ENCODE measurements around the gene CDIP1. TPM values are rescaled to one million over a fixed set of nuclear protein-coding genes. Genes with fewer than 3 reads are reported as not detected.

CDIP1 gene
- total and polyA plus RNA-seq, 2 experiments from 2014 or later: 22.0 to 33.3 TPM

DNA sequence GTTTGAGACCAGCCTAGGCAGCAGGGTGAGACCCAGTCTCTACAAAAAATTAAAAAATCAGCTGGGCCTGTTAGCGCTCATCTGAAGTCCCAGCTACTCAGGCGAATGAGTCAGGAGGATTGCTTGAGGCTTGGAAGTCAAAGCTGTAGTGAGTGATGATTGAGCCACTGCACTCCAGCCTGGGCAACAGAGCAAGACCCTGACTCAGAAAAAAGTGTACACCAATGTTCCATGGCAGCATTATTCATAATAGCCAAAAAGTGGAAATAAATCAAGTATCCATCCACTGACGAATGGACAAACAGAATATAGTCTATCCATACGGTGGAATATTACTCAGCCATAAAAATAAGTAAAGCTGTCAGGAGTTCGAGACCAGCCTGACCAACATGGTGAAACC, 66.7 kb downstream of the CDIP1 start:
- no peak overlapping the region for H3K27ac ChIP-seq
- TF ChIP-seq EZH2 (IDR thresholded peaks at IDR 0.05; ENCODE audit: borderline replicate concordance) (no peak), EZH2phosphoT487 (IDR thresholded peaks at IDR 0.05; ENCODE audit: low read depth, severe bottlenecking, unreplicated experiment) (no peak)
- TF ChIP-seq, protein P1, sequence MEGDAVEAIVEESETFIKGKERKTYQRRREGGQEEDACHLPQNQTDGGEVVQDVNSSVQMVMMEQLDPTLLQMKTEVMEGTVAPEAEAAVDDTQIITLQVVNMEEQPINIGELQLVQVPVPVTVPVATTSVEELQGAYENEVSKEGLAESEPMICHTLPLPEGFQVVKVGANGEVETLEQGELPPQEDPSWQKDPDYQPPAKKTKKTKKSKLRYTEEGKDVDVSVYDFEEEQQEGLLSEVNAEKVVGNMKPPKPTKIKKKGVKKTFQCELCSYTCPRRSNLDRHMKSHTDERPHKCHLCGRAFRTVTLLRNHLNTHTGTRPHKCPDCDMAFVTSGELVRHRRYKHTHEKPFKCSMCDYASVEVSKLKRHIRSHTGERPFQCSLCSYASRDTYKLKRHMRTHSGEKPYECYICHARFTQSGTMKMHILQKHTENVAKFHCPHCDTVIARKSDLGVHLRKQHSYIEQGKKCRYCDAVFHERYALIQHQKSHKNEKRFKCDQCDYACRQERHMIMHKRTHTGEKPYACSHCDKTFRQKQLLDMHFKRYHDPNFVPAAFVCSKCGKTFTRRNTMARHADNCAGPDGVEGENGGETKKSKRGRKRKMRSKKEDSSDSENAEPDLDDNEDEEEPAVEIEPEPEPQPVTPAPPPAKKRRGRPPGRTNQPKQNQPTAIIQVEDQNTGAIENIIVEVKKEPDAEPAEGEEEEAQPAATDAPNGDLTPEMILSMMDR (IDR thresholded peaks at IDR 0.05; ENCODE audit: poor library complexity): no peak

DNA sequence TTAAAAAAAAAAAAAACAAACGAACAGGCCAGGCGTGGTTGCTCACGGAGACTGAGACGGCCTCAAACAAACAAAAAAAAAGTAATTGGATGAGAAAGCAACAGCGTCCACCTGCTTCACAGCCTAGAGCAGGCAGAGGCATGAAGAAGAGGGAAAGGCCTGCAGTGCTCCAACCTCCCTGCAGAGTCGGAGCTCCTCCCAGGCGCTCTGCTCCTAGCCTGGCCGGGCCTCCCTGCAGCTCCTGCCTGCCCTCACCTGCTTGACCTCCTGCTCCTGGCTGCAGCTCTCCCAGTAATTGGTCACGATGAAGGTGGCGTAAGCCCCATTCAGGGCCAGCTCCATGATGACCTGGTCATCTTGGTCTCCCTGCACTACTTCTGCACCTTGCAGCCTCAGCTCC, 69.6 kb downstream of the CDIP1 start:
- WGBS (ENCODE audit: low lambda C conversion rate, missing lambda C conversion rate): 95% methylated on average over 10 of the region's 10 CpGs
- no peaks in the 10 kb centered on the region for H3K9me2 ChIP-seq (replicated peaks; ENCODE audit: insufficient read depth)

More for the DNA sequence above, 66.7 kb downstream of the CDIP1 start:
- no peaks in the 10 kb centered on the region for H3K4me1 ChIP-seq (ENCODE audit: insufficient read depth)
- 97% methylated on average over 5 of the region's 5 CpGs for WGBS (ENCODE audit: low lambda C conversion rate, missing lambda C conversion rate)
- no peaks in the 10 kb centered on the region for H3K36me3 ChIP-seq (replicated peaks; ENCODE audit: insufficient read depth, low read depth)
- no peaks in the 10 kb centered on the region for H3K9me2 ChIP-seq (replicated peaks; ENCODE audit: insufficient read depth)
- no peaks in the 10 kb centered on the region for H4K20me1 ChIP-seq (ENCODE audit: insufficient read depth, poor library complexity, severe bottlenecking)
- no peak overlapping the region for H3K4me3 ChIP-seq
- no peaks in the 10 kb centered on the region for H3K27me3 ChIP-seq
- no peak overlapping the region for H2AFZ ChIP-seq
- H3K4me2 ChIP-seq: no peak overlapping the region
- DNase-seq (ENCODE audit: low spot score): no peak
- H3K79me2 ChIP-seq: peaks cover 15% of the 10 kb centered on the region
- H3K9me3 ChIP-seq (ENCODE audit: low read depth): no peaks in the 10 kb centered on the region

DNA sequence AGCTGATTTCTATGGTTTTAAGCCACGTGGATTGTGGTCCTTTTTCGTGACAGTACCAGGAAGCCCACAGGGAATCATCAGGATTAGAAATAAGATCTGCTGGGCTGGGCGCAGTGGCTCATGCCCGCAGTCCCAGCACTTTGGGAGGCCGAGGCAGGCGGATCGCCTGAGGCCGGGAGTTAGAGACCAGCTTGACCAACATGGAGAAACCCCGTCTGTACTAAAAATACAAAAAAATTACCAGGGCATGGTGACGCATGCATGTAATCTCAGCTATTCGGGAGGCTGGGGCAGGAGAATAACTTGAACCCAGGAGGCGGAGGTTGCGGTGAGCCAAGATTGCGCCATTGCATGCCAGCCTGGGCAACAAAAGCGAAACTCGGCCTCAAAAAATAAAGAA, 70.7 kb downstream of the CDIP1 start:
- H4K20me1 ChIP-seq (ENCODE audit: insufficient read depth, poor library complexity, severe bottlenecking): no peaks in the 10 kb centered on the region
- TF ChIP-seq EZH2phosphoT487 (IDR thresholded peaks at IDR 0.05; ENCODE audit: low read depth, severe bottlenecking, unreplicated experiment) (no peak), EZH2 (IDR thresholded peaks at IDR 0.05; ENCODE audit: borderline replicate concordance) (no peak)
- TF ChIP-seq, protein P1 (IDR thresholded peaks at IDR 0.05; ENCODE audit: poor library complexity): no peak
- DNase-seq (ENCODE audit: low spot score): no peak
- H3K27ac ChIP-seq: no peak overlapping the region
- H3K4me2 ChIP-seq: no peak overlapping the region
- no peaks in the 10 kb centered on the region for H3K4me1 ChIP-seq (ENCODE audit: insufficient read depth)
- H3K36me3 ChIP-seq (replicated peaks; ENCODE audit: insufficient read depth, low read depth): no peaks in the 10 kb centered on the region
- 97% methylated on average over 16 of the region's 16 CpGs for WGBS (ENCODE audit: low lambda C conversion rate, missing lambda C conversion rate)
- H3K9me3 ChIP-seq (ENCODE audit: low read depth): no peaks in the 10 kb centered on the region
- no peak overlapping the region for H2AFZ ChIP-seq
- no peak overlapping the region for H3K4me3 ChIP-seq
- no peaks in the 10 kb centered on the region for H3K79me2 ChIP-seq
- H3K9me2 ChIP-seq (replicated peaks; ENCODE audit: insufficient read depth): no peaks in the 10 kb centered on the region
- H3K27me3 ChIP-seq: no peaks in the 10 kb centered on the region

More for the DNA sequence above, 69.6 kb downstream of the CDIP1 start:
- H3K4me1 ChIP-seq (ENCODE audit: insufficient read depth): no peaks in the 10 kb centered on the region
- TF ChIP-seq EZH2phosphoT487 (IDR thresholded peaks at IDR 0.05; ENCODE audit: low read depth, severe bottlenecking, unreplicated experiment) (no peak), EZH2 (IDR thresholded peaks at IDR 0.05; ENCODE audit: borderline replicate concordance) (no peak)
- TF ChIP-seq, protein P1 (IDR thresholded peaks at IDR 0.05; ENCODE audit: poor library complexity): no peak
- H3K9me3 ChIP-seq (ENCODE audit: low read depth): no peaks in the 10 kb centered on the region
- no peaks in the 10 kb centered on the region for H4K20me1 ChIP-seq (ENCODE audit: insufficient read depth, poor library complexity, severe bottlenecking)
- no peak overlapping the region for H3K4me2 ChIP-seq
- no peaks in the 10 kb centered on the region for H3K27me3 ChIP-seq
- no peak overlapping the region for H3K4me3 ChIP-seq
- H3K79me2 ChIP-seq: peaks cover 6% of the 10 kb centered on the region
- no peak overlapping the region for H3K27ac ChIP-seq
- no peak overlapping the region for H2AFZ ChIP-seq
- no peak for DNase-seq (ENCODE audit: low spot score)
- no peaks in the 10 kb centered on the region for H3K36me3 ChIP-seq (replicated peaks; ENCODE audit: insufficient read depth, low read depth)
